A549 (cell line): Measurements from ENCODE around the gene AP5B1. TPM values are rescaled to one million over a fixed set of nuclear protein-coding genes. Genes with fewer than 3 reads are reported as not detected.
A peak's percentile ranks its signal among the peaks of the same experiment; 100 is the strongest.

Experiments used
- ATAC-seq, 2 experiments: fragments of 200-7000 bp in 1 of 2; fragments of >200 bp in 1 of 2; cut with Nextera tagmentation in 1 of 2; cut with Tn5 transposase in 1 of 2; 3 replicates each; pipeline versions ENCODE4 v1.8.0 to v1.9.1; 2018 to 2020; ENCODE audit warnings: mild to moderate bottlenecking in 1 of 2, moderate library complexity in 1 of 2
- CTCF ChIA-PET: fragments of 300-600 bp; sonication (Branson Sonifier 250); formaldehyde crosslinking; extraction: SDS; loops from one replicate; lab custom pipeline; 2021; ENCODE audit warnings: antibody characterized with exemption, inconsistent platforms; lab: Yijun Ruan, JAX
- POLR2A ChIA-PET: fragments of 350-600 bp; formaldehyde crosslinking; extraction: SDS; loops from one replicate; lab custom pipeline; 2021; ENCODE audit warnings: antibody characterized with exemption, inconsistent platforms; lab: Yijun Ruan, JAX
- DNase-seq, 2 experiments: peaks; one replicate each; pipeline versions ENCODE4 v3.0.0 to v3.0.0-alpha.2; 2011 to 2016; ENCODE audit warnings: low read depth in 1 of 2, low spot score in 1 of 2
- FAIRE-seq: peaks from 2 replicates; lab custom pipeline; 2011; peaks lifted over from hg19 to GRCh38; lab: Jason Lieb, UNC
- H3K27ac ChIP-seq, 2 experiments: fragments of >200 bp; sonication (Bioruptor Twin); formaldehyde crosslinking; 3 replicates each; pipeline ENCODE4 v1.5.1; 2016 to 2017
- H3K4me1 ChIP-seq: fragments of >200 bp; sonication (Bioruptor Twin); formaldehyde crosslinking; 3 replicates; pipeline ENCODE4 v1.6.1; 2016
- H3K4me2 ChIP-seq: fragments of >200 bp; sonication (Bioruptor Twin); formaldehyde crosslinking; 3 replicates; pipeline ENCODE4 v1.6.1; 2016
- H3K4me3 ChIP-seq: fragments of >200 bp; sonication (Bioruptor Twin); formaldehyde crosslinking; 3 replicates; pipeline ENCODE4 v1.5.1; 2016
- H3K9me3 ChIP-seq: fragments of >200 bp; sonication (Bioruptor Twin); formaldehyde crosslinking; 3 replicates; pipeline ENCODE4 v1.6.1; 2016
- CBX2 ChIP-seq: fragments of 200-600 bp; sonication (generic); IDR thresholded peaks from 2 replicates; pipeline ENCODE4 v1.6.1; 2016; ENCODE audit warnings: low read depth, mild to moderate bottlenecking, borderline replicate concordance
- EHF ChIP-seq: fragments of 250-450 bp; sonication (Bioruptor Pico); IDR thresholded peaks from 2 replicates; pipeline ENCODE4 v1.5.0; 2020; ENCODE audit warnings: mild to moderate bottlenecking
- EP300 ChIP-seq, 2 experiments: fragments of >200 bp; sonication (Bioruptor Twin); formaldehyde crosslinking; IDR thresholded peaks; 2 replicates in 1 of 2; 3 replicates in 1 of 2; pipeline ENCODE4 v1.6.1; 2016 to 2017
- ESRRA ChIP-seq: fragments of 150-350 bp; IDR thresholded peaks from 2 replicates; pipeline ENCODE4 v1.6.1; 2014; ENCODE audit warnings: mild to moderate bottlenecking, low read length, borderline replicate concordance
- FOSL2 ChIP-seq, 2 experiments: fragments of 450-650 bp in 1 of 2; fragments of >200 bp in 1 of 2; sonication (Bioruptor Twin) in 1 of 2; formaldehyde crosslinking; IDR thresholded peaks; 2 replicates each; pipeline versions ENCODE4 v1.5.0 to v1.6.1; 2016 to 2020; ENCODE audit warnings: mild to moderate bottlenecking in 1 of 2, moderate library complexity in 1 of 2
- GATA3 ChIP-seq: IDR thresholded peaks from 2 replicates; pipeline ENCODE4 v1.6.1; 2012; ENCODE audit warnings: borderline replicate concordance
- HEYL ChIP-seq: fragments of 250-450 bp; sonication (Bioruptor Pico); IDR thresholded peaks from 2 replicates; pipeline ENCODE4 v1.8.0; 2021; ENCODE audit warnings: mild to moderate bottlenecking, moderate library complexity
- JUN ChIP-seq, 2 experiments: fragments of >200 bp; sonication (Bioruptor Twin); formaldehyde crosslinking; IDR thresholded peaks; 2 replicates in 1 of 2; 3 replicates in 1 of 2; pipeline ENCODE4 v1.6.1; 2016 to 2017
- KDM5A ChIP-seq: fragments of 200-600 bp; sonication (generic); IDR thresholded peaks from 2 replicates; pipeline ENCODE4 v1.6.1; 2016; ENCODE audit warnings: antibody characterized with exemption, mild to moderate bottlenecking
- NFE2L2 ChIP-seq: fragments of 150-350 bp; conservative IDR thresholded peaks from 2 replicates; pipeline ENCODE4 v1.6.1; 2014; ENCODE audit warnings: low read length
- POLR2A ChIP-seq: IDR thresholded peaks from 2 replicates; pipeline ENCODE4 v1.6.1; 2012; ENCODE audit warnings: mild to moderate bottlenecking, low read length
- SMC3 ChIP-seq: fragments of >200 bp; sonication (Bioruptor Twin); formaldehyde crosslinking; IDR thresholded peaks from 3 replicates; pipeline ENCODE4 v1.6.1; 2018; ENCODE audit warnings: inconsistent platforms
- SREBF2 ChIP-seq: fragments of 450-650 bp; IDR thresholded peaks from 2 replicates; pipeline ENCODE4 v1.6.1; 2014; ENCODE audit warnings: mild to moderate bottlenecking, moderate library complexity
- TP53 ChIP-seq: fragments of 250-450 bp; sonication (Bioruptor Pico); IDR thresholded peaks from 2 replicates; pipeline ENCODE4 v1.5.0; 2021; ENCODE audit warnings: mild to moderate bottlenecking, moderate library complexity
- ZNF302 ChIP-seq: fragments of 250-450 bp; sonication (Bioruptor Pico); IDR thresholded peaks from 2 replicates; pipeline ENCODE4 v1.9.0; 2021; ENCODE audit warnings: inconsistent platforms, mild to moderate bottlenecking, moderate library complexity
- WGBS: methylation state at CpG from one replicate; pipeline ENCODE4 v1.1.6; 2017; ENCODE audit errors: missing lambda C conversion rate; 5-methylcytosine and 5-hydroxymethylcytosine counted together
- polyA minus RNA-seq: library from RNA; depleted of rRNA, polyadenylated mRNA; stranded (reverse); fragments of >200 nt; gene quantifications from 2 replicates; pipeline ENCODE4 v1.2.3, GENCODE V29; 2011; rRNA and poly(A)+ RNA removed
- polyA plus RNA-seq, 4 experiments: library from polyadenylated mRNA; depleted of rRNA in 3 of 4; stranded (reverse); fragments of >200 nt; fragmentation: RNase III in 1 of 4; extraction: RNeasy Plus Mini Kit Qiagen cat#74134 plus additional on column Dnase treatment in 1 of 4; gene quantifications; 2 replicates in 3 of 4; 3 replicates in 1 of 4; pipeline ENCODE4 v1.2.3, GENCODE V29; 2011 to 2017
- TF ChIP-seq, protein P1 (sequence below): fragments of >200 bp; sonication (Bioruptor Twin); formaldehyde crosslinking; IDR thresholded peaks from 3 replicates; pipeline ENCODE4 v1.6.1; 2016
- TF ChIP-seq, protein P2 (sequence below): fragments of >200 bp; sonication (Bioruptor Twin); formaldehyde crosslinking; IDR thresholded peaks from 2 replicates; pipeline ENCODE4 v1.6.1; 2016
- TF ChIP-seq, protein P3 (sequence below): fragments of >200 bp; sonication (Bioruptor Twin); formaldehyde crosslinking; IDR thresholded peaks from 3 replicates; pipeline ENCODE4 v1.5.1; 2016
- TF ChIP-seq, protein P4 (sequence below): IDR thresholded peaks from 2 replicates; pipeline ENCODE4 v1.6.1; 2012

The AP5B1 gene, protein sequence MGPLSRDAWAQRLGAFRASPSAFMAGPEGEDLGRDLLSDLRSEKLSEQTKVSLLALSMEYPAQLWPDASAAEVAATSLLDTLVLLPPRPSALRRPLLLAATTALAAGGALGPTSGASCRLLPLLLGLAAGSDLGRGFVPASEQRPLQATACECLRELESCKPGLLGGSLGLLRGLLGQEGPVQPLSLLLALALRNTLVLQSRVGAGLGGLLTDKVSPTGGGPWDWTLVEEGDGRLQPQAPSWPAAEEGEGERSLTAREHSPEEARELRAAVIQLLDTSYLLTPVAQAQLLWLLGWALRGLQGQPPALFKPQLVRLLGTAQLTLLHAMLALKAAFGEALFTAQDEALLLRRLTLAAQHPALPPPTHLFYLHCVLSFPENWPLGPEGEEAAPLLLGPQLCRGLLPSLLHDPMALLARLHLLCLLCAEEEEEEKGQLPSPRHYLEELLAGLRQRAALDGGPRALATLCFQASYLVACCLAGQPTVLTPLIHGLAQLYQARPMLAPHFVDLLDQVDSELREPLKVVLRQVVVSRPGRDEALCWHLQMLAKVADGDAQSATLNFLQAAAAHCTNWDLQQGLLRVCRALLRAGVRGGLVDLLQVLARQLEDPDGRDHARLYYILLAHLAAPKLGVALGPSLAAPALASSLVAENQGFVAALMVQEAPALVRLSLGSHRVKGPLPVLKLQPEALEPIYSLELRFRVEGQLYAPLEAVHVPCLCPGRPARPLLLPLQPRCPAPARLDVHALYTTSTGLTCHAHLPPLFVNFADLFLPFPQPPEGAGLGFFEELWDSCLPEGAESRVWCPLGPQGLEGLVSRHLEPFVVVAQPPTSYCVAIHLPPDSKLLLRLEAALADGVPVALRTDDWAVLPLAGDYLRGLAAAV
- polyA plus RNA-seq (2011; rRNA removed) (5.2 and 5.8 TPM in 2 replicates), polyA plus RNA-seq (2017; fragmentation: RNase III; extraction: RNeasy Plus Mini Kit Qiagen cat#74134 plus additional on column Dnase treatment) (9.0 to 10.2 TPM (median 9.2 TPM) in 3 replicates), polyA minus RNA-seq (8.4 and 9.3 TPM in 2 replicates)
- 6.8 and 10.8 TPM in 2 replicates for polyA plus RNA-seq (2012; cell fraction: cytosol; rRNA removed)
- polyA plus RNA-seq (2012; cell fraction: nucleus; rRNA removed), result 12.7 and 19.9 TPM in 2 replicates

DNA sequence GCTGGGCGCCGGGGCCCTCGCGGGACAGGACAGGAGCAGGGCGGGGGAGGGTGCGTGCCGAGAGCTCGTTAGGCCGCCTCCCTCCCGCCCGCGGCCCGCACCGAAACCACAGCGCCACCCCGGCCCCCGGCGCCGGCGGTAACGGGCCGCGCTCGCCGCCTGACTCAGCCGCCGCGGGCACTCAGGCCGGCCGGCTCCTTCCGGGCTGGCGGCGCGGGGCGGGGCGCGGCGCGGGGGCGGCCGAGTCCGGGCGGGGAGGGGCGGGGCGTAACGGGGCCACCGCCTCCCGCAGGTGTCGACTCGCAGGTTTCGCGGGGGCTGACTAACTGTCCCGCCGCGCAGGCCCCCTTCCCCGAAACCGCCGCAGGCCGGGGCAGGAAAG, at the start of gene AP5B1:
AP5B1 (minus strand) TSS at position 207 of the 382 bp plus-strand sequence. CDS start 385 bp downstream, outside the sequence.
- FAIRE-seq (no peak), DNase-seq (peak; percentile 61 to 64), ATAC-seq (peak; percentile 59 to 71)
- H3K4me1 ChIP-seq, result peaks cover 11% of the 10 kb centered on the region
- peak within 1 kb of the TSS; percentile 93 to 98 for H3K27ac ChIP-seq
- no CpG with 5 or more reads among the region's 59 CpGs for WGBS
- peak within 1 kb of the TSS; percentile 99 for H3K4me2 ChIP-seq
- H3K4me3 ChIP-seq, result peak within 1 kb of the TSS; percentile 98
- CTCF ChIA-PET, result interaction anchor here (0.6 to 6.6 kb wide), 39 partner anchors 10 to 246 kb away, joined by 3 to 173 read pairs (median 6); partner anchors contain the start of genes BANF1, CATSPER1, FIBP and KAT5
- no peaks in the 10 kb centered on the region for H3K9me3 ChIP-seq
- POLR2A ChIA-PET, result interaction anchor here (0.9 to 2.1 kb wide), 5 partner anchors 9 to 79 kb away, joined by 3 to 8 read pairs (median 7); partner anchors contain the start of genes KAT5, MUS81 and RNASEH2C
- TF ChIP-seq POLR2A, result peak; percentile 66
- TF ChIP-seq FOSL2 (IDR thresholded peaks at IDR 0.05), result no peak
- TF ChIP-seq FOSL2 (CRISPR knock-in tag; IDR thresholded peaks at IDR 0.05), result peak; percentile 47
- TF ChIP-seq, protein P1, sequence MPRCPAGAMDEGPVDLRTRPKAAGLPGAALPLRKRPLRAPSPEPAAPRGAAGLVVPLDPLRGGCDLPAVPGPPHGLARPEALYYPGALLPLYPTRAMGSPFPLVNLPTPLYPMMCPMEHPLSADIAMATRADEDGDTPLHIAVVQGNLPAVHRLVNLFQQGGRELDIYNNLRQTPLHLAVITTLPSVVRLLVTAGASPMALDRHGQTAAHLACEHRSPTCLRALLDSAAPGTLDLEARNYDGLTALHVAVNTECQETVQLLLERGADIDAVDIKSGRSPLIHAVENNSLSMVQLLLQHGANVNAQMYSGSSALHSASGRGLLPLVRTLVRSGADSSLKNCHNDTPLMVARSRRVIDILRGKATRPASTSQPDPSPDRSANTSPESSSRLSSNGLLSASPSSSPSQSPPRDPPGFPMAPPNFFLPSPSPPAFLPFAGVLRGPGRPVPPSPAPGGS, result peak; percentile 63; the same call in 2 of the 3 replicates
- peak; percentile 26 to 42; a peak in 3 of 5 replicates for TF ChIP-seq JUN (IDR thresholded peaks at IDR 0.05)
- TF ChIP-seq, protein P2, sequence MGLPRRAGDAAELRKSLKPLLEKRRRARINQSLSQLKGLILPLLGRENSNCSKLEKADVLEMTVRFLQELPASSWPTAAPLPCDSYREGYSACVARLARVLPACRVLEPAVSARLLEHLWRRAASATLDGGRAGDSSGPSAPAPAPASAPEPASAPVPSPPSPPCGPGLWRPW, result no peak

DNA sequence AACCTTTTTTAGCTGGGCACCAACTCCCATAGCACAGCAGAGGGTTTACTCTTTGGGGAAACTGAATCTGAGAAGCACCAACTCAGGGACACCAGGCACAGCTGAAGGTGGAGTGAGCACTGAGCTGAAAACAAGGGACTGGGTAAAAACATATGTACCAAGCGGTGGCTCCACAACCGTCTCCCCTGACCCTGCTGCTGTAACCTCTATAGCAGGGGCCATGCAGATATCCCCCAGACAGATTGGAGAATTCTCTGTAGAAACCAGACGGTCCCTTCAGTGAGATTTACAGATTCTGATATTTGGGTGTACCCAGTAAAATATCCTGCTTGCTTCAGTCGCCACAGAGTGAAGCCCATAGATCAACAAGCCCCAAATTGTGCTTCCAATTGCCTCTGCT, 48.7 kb upstream of the AP5B1 start:
- FAIRE-seq (no peak), DNase-seq (no peak), ATAC-seq (0 out of 6 replicates have a peak, but pooled peaks of 1 of the 2 experiments have one; percentile 17)
- Histone ChIP-seq H3K9me3 (no peaks in the 10 kb centered on the region), H3K4me1 (no peaks in the 10 kb centered on the region), H3K4me3 (no peak overlapping the region), H3K27ac (no peak overlapping the region), H3K4me2 (no peak overlapping the region)
- CTCF ChIA-PET, result interaction anchor here (0.6 to 3.9 kb wide), 9 partner anchors 9 to 123 kb away, joined by 3 to 25 read pairs (median 3); partner anchors contain the start of gene KAT5
- TF ChIP-seq ZNF302 (no peak), EHF (CRISPR knock-in tag) (no peak), SMC3 (no peak), GATA3 (no peak), SREBF2 (no peak), NFE2L2 (no peak), POLR2A (no peak), EP300 (IDR thresholded peaks at IDR 0.05) (no peak), CBX2 (no peak), HEYL (CRISPR knock-in tag) (no peak), TP53 (CRISPR knock-in tag) (no peak), ESRRA (no peak), KDM5A (no peak)
- TF ChIP-seq, protein P3, sequence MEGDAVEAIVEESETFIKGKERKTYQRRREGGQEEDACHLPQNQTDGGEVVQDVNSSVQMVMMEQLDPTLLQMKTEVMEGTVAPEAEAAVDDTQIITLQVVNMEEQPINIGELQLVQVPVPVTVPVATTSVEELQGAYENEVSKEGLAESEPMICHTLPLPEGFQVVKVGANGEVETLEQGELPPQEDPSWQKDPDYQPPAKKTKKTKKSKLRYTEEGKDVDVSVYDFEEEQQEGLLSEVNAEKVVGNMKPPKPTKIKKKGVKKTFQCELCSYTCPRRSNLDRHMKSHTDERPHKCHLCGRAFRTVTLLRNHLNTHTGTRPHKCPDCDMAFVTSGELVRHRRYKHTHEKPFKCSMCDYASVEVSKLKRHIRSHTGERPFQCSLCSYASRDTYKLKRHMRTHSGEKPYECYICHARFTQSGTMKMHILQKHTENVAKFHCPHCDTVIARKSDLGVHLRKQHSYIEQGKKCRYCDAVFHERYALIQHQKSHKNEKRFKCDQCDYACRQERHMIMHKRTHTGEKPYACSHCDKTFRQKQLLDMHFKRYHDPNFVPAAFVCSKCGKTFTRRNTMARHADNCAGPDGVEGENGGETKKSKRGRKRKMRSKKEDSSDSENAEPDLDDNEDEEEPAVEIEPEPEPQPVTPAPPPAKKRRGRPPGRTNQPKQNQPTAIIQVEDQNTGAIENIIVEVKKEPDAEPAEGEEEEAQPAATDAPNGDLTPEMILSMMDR, result no peak
- TF ChIP-seq, protein P4, sequence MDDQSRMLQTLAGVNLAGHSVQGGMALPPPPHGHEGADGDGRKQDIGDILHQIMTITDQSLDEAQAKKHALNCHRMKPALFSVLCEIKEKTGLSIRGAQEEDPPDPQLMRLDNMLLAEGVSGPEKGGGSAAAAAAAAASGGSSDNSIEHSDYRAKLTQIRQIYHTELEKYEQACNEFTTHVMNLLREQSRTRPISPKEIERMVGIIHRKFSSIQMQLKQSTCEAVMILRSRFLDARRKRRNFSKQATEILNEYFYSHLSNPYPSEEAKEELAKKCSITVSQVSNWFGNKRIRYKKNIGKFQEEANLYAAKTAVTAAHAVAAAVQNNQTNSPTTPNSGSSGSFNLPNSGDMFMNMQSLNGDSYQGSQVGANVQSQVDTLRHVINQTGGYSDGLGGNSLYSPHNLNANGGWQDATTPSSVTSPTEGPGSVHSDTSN, result no peak
- WGBS, result 31% methylated on average over 4 of the region's 4 CpGs
- POLR2A ChIA-PET, result interaction anchor here (0.8 kb wide), 1 partner anchor 118 kb away, joined by 3 read pairs; no protein-coding TSS in a partner anchor
